Activated CD4-positive, alpha-beta T cell treated with anti-CD3 and anti-CD28 coated beads for 1 hour (primary cell): ENCODE data around the gene LGI2.
A peak's percentile ranks its signal among the peaks of the same experiment; 100 is the strongest.

Source experiments
- DNase-seq: peaks from one replicate; pipeline ENCODE4 v3.0.0-alpha.2; 2020

Gene LGI2

GRCh38 chr4:24995346-24995919, 35.3 kb downstream of the LGI2 start:
- no peak for DNase-seq

GRCh38 chr4:24993551-24994080, 37.1 kb downstream of the LGI2 start:
- DNase-seq, result no peak

GRCh38 chr4:24992968-24993367, 37.8 kb downstream of the LGI2 start:
- no peak for DNase-seq

- DNase-seq, result no peak
These were observed 39.7 kb downstream of the LGI2 start for GRCh38 chr4:24991015-24991414.

GRCh38 chr4:24989327-24989726, 41.4 kb downstream of the LGI2 start:
- no peak for DNase-seq

GRCh38 chr4:24988776-24989175, 42.0 kb downstream of the LGI2 start:
- no peak for DNase-seq

- no peak for DNase-seq
These were observed 45.9 kb downstream of the LGI2 start for GRCh38 chr4:24984602-24985532.

- no peak for DNase-seq
These were observed 50.0 kb downstream of the LGI2 start for GRCh38 chr4:24980740-24981139.

- DNase-seq, result peak; percentile 11
These were observed 50.6 kb downstream of the LGI2 start for GRCh38 chr4:24980064-24980690.

- no peak for DNase-seq
These were observed 51.2 kb downstream of the LGI2 start for GRCh38 chr4:24979554-24979953.

GRCh38 chr4:24978291-24979075, 52.3 kb downstream of the LGI2 start:
- DNase-seq, result no peak

GRCh38 chr4:24975510-24975909, 55.2 kb downstream of the LGI2 start:
- DNase-seq, result no peak

- DNase-seq, result no peak
These were observed 56.8 kb downstream of the LGI2 start for GRCh38 chr4:24973747-24974601.

GRCh38 chr4:24973404-24973746, 57.4 kb downstream of the LGI2 start:
- no peak for DNase-seq

GRCh38 chr4:24971192-24971591, 59.6 kb downstream of the LGI2 start:
- DNase-seq, result no peak

- no peak for DNase-seq
These were observed 60.1 kb downstream of the LGI2 start for GRCh38 chr4:24970635-24971034.

- no peak for DNase-seq
These were observed 60.6 kb downstream of the LGI2 start for GRCh38 chr4:24970191-24970590.

GRCh38 chr4:24969486-24969885, 61.3 kb downstream of the LGI2 start:
- DNase-seq, result no peak

GRCh38 chr4:24968992-24969391, 61.8 kb downstream of the LGI2 start:
- no peak for DNase-seq

GRCh38 chr4:24968278-24968677, 62.5 kb downstream of the LGI2 start:
- no peak for DNase-seq

- DNase-seq, result no peak
These were observed 63.4 kb downstream of the LGI2 start for GRCh38 chr4:24967346-24967745.

- DNase-seq, result no peak
These were observed 64.7 kb downstream of the LGI2 start for GRCh38 chr4:24966076-24966475.
